Urinary bladder (tissue), 4 donors: ENCODE data around the gene STOX1. TPM values are rescaled to one million over a fixed set of nuclear protein-coding genes. Genes with fewer than 3 reads are reported as not detected.
"Not testable (repeated sequence)": the region's sequence is repeated elsewhere in the genome, so short reads cannot be mapped to it uniquely, and the experiment has no call there.

Experiments
- DNase-seq: peaks from one replicate; pipeline ENCODE4 v3.0.0-alpha.2; 2015; ENCODE audit errors: extremely low spot score
- H3K27ac ChIP-seq: one replicate; pipeline ENCODE4 v1.5.1; 2013; ENCODE audit warnings: low read depth, mild to moderate bottlenecking, moderate library complexity
- H3K36me3 ChIP-seq: one replicate; pipeline ENCODE4 v1.6.1; 2013; ENCODE audit warnings: mild to moderate bottlenecking, moderate library complexity; ENCODE audit not compliant: insufficient read depth
- H3K4me1 ChIP-seq: one replicate; pipeline ENCODE4 v1.6.1; 2013; ENCODE audit warnings: mild to moderate bottlenecking, moderate library complexity; ENCODE audit not compliant: insufficient read depth
- H3K4me3 ChIP-seq: one replicate; pipeline ENCODE4 v1.5.1; 2013; ENCODE audit warnings: low read depth, low read length
- WGBS: extraction: QIAGEN DNeasy Blood & Tissue Kit; methylation state at CpG from one replicate; pipeline ENCODE4 v1.1.7; 2013; 5-methylcytosine and 5-hydroxymethylcytosine counted together
- polyA plus RNA-seq: library from polyadenylated mRNA; stranded (reverse); fragments of 200-250 nt; gene quantifications from one replicate; pipeline ENCODE4 v1.2.3, GENCODE V29; 2013
- total RNA-seq: library from RNA; depleted of rRNA; stranded (reverse); fragments of >200 nt; gene quantifications from one replicate; pipeline ENCODE4 v1.2.3, GENCODE V29; 2014
- donor health status: healthy with polysubstance abuse.
- donor health status: healthy.

The STOX1 gene
- total and polyA plus RNA-seq, 2 donors: 2.7 to 4.7 TPM

- Histone ChIP-seq H3K4me1 (no peaks in the 10 kb centered on the region), H3K27ac (no peak overlapping the region), H3K4me3 (no peak overlapping the region), H3K36me3 (no peaks in the 10 kb centered on the region)
- no peak for DNase-seq
These were observed 51.2 kb downstream of the STOX1 start for GRCh38 chr10:68878496-68878895.

- no peak for DNase-seq
- Histone ChIP-seq H3K4me1 (no peaks in the 10 kb centered on the region), H3K4me3 (no peak overlapping the region), H3K27ac (no peak overlapping the region), H3K36me3 (no peaks in the 10 kb centered on the region)
- WGBS: 91% methylated on average over 2 of the region's 2 CpGs
These were observed 52.3 kb downstream of the STOX1 start for GRCh38 chr10:68879628-68880027.

GRCh38 chr10:68880181-68880580 lies 52.9 kb downstream of the STOX1 start:
- no peak overlapping the region for H3K27ac ChIP-seq
- H3K4me3 ChIP-seq: no peak overlapping the region
- no peaks in the 10 kb centered on the region for H3K36me3 ChIP-seq
- H3K4me1 ChIP-seq: no peaks in the 10 kb centered on the region
- no peak for DNase-seq
- 97% methylated on average over 4 of the region's 4 CpGs for WGBS

- H3K4me3 ChIP-seq: no peak overlapping the region
- H3K36me3 ChIP-seq: no peaks in the 10 kb centered on the region
- no peak for DNase-seq
- H3K4me1 ChIP-seq: no peaks in the 10 kb centered on the region
- 99% methylated on average over 2 of the region's 2 CpGs for WGBS
- H3K27ac ChIP-seq: no peak overlapping the region
These were observed 67.7 kb downstream of the STOX1 start for GRCh38 chr10:68895041-68895440.

- Histone ChIP-seq H3K36me3 (no peaks in the 10 kb centered on the region), H3K27ac (no peak overlapping the region), H3K4me1 (no peaks in the 10 kb centered on the region), H3K4me3 (no peak overlapping the region)
- WGBS: 33% methylated on average over 3 of the region's 3 CpGs
- DNase-seq: peak; percentile 36
These were observed 70.0 kb downstream of the STOX1 start for GRCh38 chr10:68897336-68897741.

GRCh38 chr10:68899186-68899745 lies 71.9 kb downstream of the STOX1 start:
- WGBS: 75% methylated on average over 8 of the region's 8 CpGs
- no peaks in the 10 kb centered on the region for H3K36me3 ChIP-seq
- DNase-seq: no peak
- no peak overlapping the region for H3K4me3 ChIP-seq
- no peaks in the 10 kb centered on the region for H3K4me1 ChIP-seq
- H3K27ac ChIP-seq: no peak overlapping the region

GRCh38 chr10:68900427-68901104 lies 73.2 kb downstream of the STOX1 start:
- peak overlapping the region; percentile 62 for H3K4me3 ChIP-seq
- peak; percentile 35 for DNase-seq
- H3K36me3 ChIP-seq: no peaks in the 10 kb centered on the region
- 4% methylated on average over 40 of the region's 40 CpGs for WGBS
- H3K4me1 ChIP-seq: no peaks in the 10 kb centered on the region
- peak overlapping the region; percentile 99 for H3K27ac ChIP-seq

- Histone ChIP-seq H3K27ac (peak within 1 kb of the TSS; percentile 99), H3K36me3 (no peaks in the 10 kb centered on the region), H3K4me1 (no peaks in the 10 kb centered on the region), H3K4me3 (peak within 1 kb of the TSS; percentile 62)
- WGBS: under 1% methylated on average over 47 of the region's 47 CpGs
- peak; percentile 100 for DNase-seq
These were observed 74.0 kb downstream of the STOX1 start, which contains the start of gene DDX50 for GRCh38 chr10:68901105-68901927. Gene DDX50, plus strand, starts transcription at chr10:68901315. Its CDS starts 70 bp downstream, at chr10:68901385.

GRCh38 chr10:68902382-68902781 lies 75.1 kb downstream of the STOX1 start:
- no peak overlapping the region for H3K27ac ChIP-seq
- 62% methylated on average over 5 of the region's 5 CpGs for WGBS
- H3K4me3 ChIP-seq: peak overlapping the region; percentile 62
- no peaks in the 10 kb centered on the region for H3K36me3 ChIP-seq
- no peaks in the 10 kb centered on the region for H3K4me1 ChIP-seq
- DNase-seq: no peak

- DNase-seq: no peak
- Histone ChIP-seq H3K36me3 (no peaks in the 10 kb centered on the region), H3K4me3 (no peak overlapping the region), H3K4me1 (no peaks in the 10 kb centered on the region), H3K27ac (no peak overlapping the region)
These were observed 97.3 kb downstream of the STOX1 start for GRCh38 chr10:68924593-68924992.

GRCh38 chr10:68925489-68925888 lies 98.2 kb downstream of the STOX1 start:
- Histone ChIP-seq H3K4me1 (no peaks in the 10 kb centered on the region), H3K4me3 (no peak overlapping the region), H3K36me3 (no peaks in the 10 kb centered on the region), H3K27ac (no peak overlapping the region)
- WGBS: 94% methylated on average over 4 of the region's 4 CpGs
- no peak for DNase-seq

GRCh38 chr10:68929157-68929556 lies 101.8 kb downstream of the STOX1 start:
- H3K27ac ChIP-seq, H3K4me1 ChIP-seq, H3K4me3 ChIP-seq, DNase-seq, H3K36me3 ChIP-seq: not testable (repeated sequence)
- WGBS: 97% methylated on average over 2 of the region's 2 CpGs

- not testable (repeated sequence) for H3K4me1 ChIP-seq, H3K36me3 ChIP-seq, H3K4me3 ChIP-seq, DNase-seq, H3K27ac ChIP-seq
- 97% methylated on average over 8 of the region's 8 CpGs for WGBS
These were observed 102.6 kb downstream of the STOX1 start for GRCh38 chr10:68929888-68930287.

- not testable (repeated sequence) for H3K4me3 ChIP-seq, H3K4me1 ChIP-seq, DNase-seq, H3K27ac ChIP-seq, H3K36me3 ChIP-seq
- WGBS: 84% methylated on average over 3 of the region's 3 CpGs
These were observed 105.5 kb downstream of the STOX1 start for GRCh38 chr10:68932860-68933259.
